OCI-LY7 (cell line): ENCODE data around the gene RPH3AL.

Source experiments
- CTCF ChIP-seq: fragments of 200-600 bp; sonication (generic); conservative IDR thresholded peaks from 2 replicates; pipeline ENCODE4 v1.5.1; 2014; ENCODE audit warnings: mild to moderate bottlenecking, antibody characterized with exemption, low read length, moderate library complexity, mixed read lengths
- EZH2phosphoT487 ChIP-seq: fragments of 200-600 bp; sonication (generic); IDR thresholded peaks from 2 replicates; pipeline ENCODE4 v1.6.1; 2018; ENCODE audit warnings: low read depth, borderline replicate concordance, mild to moderate bottlenecking, mixed run types, antibody characterized with exemption, low read length, moderate library complexity, mixed read lengths

GRCh38 chr17:373613-374230 is 21.1 kb upstream of the RPH3AL start:
- TF ChIP-seq CTCF (no peak), EZH2phosphoT487 (no peak)
